NCI-H146 treated with DMSO at 0.1 percent for 48 hours (cell line): Measurements from ENCODE around the gene OR4M2.
"Not testable (repeated sequence)": the region's sequence is repeated elsewhere in the genome, so short reads cannot be mapped to it uniquely, and the experiment has no call there.

ENCODE experiments used
- DNase-seq: peaks from one replicate; lab custom pipeline; 2025; ENCODE audit not compliant: unreplicated experiment; lab: John Stamatoyannopoulos, UW

The OR4M2 gene

GRCh38 chr15:22080227-22080626, at the start of gene OR4M2:
Gene OR4M2, plus strand, starts transcription at chr15:22080527. Its CDS starts 98 bp downstream, at chr15:22080625.
- not testable (repeated sequence) for DNase-seq

GRCh38 chr15:22069267-22069666, 11.1 kb upstream of the OR4M2 start:
- DNase-seq: not testable (repeated sequence)

- DNase-seq: not testable (repeated sequence)
Measured at GRCh38 chr15:22081386-22081785, 1.1 kb downstream of the OR4M2 start.

GRCh38 chr15:22098616-22099253, 18.4 kb downstream of the OR4M2 start:
- not testable (repeated sequence) for DNase-seq

GRCh38 chr15:22099289-22099891, 19.1 kb downstream of the OR4M2 start:
- DNase-seq: not testable (repeated sequence)

- DNase-seq: not testable (repeated sequence)
Measured at GRCh38 chr15:22122033-22122432, 41.7 kb downstream of the OR4M2 start.
